IMR-90 (cell line): ENCODE data around the gene FCN1.

ENCODE experiments used
- FOS ChIP-seq: fragments of 150-350 bp; IDR thresholded peaks from 2 replicates; pipeline ENCODE4 v1.6.1; 2016; ENCODE audit warnings: low read depth, low read length
- TF ChIP-seq, protein P1 (sequence below): conservative IDR thresholded peaks from 2 replicates; pipeline ENCODE4 v1.5.1; 2012; ENCODE audit warnings: mild to moderate bottlenecking, low read depth, low read length, improper control_type of control experiment

DNA sequence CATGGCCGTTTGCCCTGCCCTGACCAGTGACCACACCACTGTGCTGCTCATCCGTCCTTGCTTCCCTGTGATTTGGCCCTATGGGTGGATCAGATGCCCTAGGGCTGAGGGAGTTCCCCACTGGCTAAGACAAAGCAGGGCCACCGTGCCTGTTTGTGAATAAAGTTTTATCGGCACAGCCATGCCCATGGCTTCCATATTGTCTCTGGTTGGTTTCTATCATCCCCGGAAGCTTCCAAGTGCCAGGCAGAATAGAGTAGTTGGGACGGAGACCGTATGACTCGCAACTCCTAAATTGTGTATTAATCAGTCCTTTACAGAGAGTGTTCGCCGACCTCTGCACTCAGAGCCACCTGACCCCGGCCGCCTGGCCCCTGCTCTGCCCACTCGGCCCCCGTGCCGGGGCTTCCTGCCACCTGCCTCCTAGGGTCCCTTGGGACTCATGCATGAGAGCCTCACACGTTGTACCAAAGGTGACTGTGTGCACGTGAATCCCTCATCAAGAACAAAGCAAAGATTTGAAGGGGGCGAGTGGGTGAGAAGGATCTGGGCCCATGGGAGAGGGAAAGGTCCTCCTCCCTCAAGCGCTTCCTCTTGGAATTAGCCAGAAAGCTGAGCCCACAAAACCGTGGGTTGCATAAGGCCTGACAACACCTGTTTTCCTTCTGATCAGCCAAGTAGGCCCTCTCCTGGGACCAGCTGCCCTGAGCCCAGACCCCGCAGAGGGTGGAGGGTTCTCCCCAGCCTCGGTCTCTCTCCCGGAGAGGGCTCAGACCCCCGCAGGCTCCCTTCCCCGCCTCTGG lies 48.8 kb downstream of the FCN1 start:
- no peak for TF ChIP-seq FOS
- TF ChIP-seq, protein P1, sequence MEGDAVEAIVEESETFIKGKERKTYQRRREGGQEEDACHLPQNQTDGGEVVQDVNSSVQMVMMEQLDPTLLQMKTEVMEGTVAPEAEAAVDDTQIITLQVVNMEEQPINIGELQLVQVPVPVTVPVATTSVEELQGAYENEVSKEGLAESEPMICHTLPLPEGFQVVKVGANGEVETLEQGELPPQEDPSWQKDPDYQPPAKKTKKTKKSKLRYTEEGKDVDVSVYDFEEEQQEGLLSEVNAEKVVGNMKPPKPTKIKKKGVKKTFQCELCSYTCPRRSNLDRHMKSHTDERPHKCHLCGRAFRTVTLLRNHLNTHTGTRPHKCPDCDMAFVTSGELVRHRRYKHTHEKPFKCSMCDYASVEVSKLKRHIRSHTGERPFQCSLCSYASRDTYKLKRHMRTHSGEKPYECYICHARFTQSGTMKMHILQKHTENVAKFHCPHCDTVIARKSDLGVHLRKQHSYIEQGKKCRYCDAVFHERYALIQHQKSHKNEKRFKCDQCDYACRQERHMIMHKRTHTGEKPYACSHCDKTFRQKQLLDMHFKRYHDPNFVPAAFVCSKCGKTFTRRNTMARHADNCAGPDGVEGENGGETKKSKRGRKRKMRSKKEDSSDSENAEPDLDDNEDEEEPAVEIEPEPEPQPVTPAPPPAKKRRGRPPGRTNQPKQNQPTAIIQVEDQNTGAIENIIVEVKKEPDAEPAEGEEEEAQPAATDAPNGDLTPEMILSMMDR: no peak
